ENCODE data around the gene NFIL3.
"Not testable (repeated sequence)": the region's sequence is repeated elsewhere in the genome, so short reads cannot be mapped to it uniquely, and the experiment has no call there.

GRCh38 chr9:91378054-91378453 lies 45.6 kb downstream of the NFIL3 start:
- not testable (repeated sequence) for TF ChIP-seq CTCF (conservative IDR thresholded peaks at IDR 0.05; ENCODE audit: low read length); EZH2phosphoT487 (IDR thresholded peaks at IDR 0.05; ENCODE audit: borderline replicate concordance, low read depth, low read length)
